ENCODE results near the gene FAM200A.
"Not testable (repeated sequence)": the region's sequence is repeated elsewhere in the genome, so short reads cannot be mapped to it uniquely, and the experiment has no call there.

The FAM200A gene

DNA sequence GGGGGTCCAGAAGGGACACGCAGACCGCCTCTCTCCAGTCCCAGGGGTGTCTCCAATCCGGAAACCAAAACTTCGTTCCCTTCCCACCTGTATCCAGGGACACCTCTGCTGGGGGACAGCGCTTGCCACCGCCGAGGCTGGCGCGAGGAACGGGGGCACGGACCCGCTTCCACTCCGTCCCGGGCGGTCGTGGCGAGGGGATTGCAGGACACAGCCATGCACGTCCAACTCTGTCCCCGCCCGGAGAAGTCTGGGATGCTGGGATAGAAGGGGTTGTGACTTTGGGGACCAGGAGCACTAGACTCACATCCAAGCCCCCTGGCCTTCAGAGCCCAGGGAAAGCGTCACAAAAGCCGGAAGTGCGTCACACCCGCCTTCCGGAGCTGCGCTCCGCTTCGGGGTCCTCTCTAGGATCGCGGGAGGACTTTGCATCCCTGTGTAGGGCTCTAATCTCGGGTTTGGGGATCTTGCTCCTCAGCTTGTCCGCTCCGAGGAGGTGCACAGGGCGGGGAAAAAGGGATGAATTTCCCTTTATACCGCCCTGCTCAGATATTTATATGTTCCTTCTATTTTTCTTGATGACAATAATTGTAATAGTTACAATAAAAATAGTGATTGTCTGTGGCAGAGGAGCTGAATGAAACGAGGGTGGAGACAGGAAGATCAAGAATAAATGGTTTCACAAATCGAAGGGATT is at the start of gene FAM200A:
Gene FAM200A, minus strand, starts transcription at position 348 of the 697 bp plus-strand sequence. CDS start 3,707 bp downstream, outside the sequence.
- peak; percentile 94 to 98 for DNase-seq

DNA sequence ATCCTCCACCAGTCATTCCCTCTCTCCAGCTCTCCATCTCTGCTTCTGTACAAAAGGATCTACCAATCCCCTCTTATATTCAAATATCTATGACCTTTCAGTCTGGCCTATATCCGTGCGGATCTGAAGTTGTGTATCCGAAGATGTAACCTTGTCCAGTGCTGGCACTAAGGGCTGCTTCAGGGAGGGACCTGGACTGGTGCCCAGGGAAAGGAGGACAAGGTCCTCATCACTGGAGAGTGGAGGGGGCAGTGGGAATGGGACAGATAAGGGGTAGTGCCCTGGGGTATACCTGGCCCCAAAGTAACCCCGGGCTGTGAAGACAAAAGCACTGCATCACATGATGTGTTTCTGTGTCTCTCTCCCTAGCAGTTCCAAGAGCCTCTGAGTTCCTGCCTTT is 47.9 kb upstream of the FAM200A start:
- DNase-seq = no peak

- no peak for DNase-seq
Measured at GRCh38 chr7:99597762-99598501, 46.0 kb upstream of the FAM200A start, which contains the start of gene TMEM225B. Gene TMEM225B (plus strand): TSS chr7:99598267. CDS start chr7:99604389, 6,122 bp downstream.

DNA sequence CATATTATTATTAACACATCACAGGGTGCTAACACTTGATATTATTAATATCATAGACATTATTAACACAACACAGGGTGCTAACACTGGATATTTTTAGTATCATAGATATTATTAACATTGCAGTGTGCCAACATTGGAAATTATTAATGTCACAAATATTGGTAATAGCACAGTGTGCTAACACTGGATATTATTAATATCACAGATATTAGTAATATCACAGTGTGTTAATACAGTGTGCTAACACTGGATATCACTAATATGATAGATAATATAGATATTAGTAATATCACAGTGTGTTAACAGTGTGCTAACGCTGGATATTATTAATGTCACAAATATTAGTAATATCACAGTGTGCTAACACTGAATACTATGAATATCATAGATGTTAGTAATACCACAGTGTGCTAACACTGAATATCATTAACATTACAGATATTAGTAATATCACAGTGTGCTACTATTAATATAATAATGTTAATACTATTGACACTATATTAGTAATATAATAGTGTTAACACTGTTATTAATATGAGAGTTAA is 44.6 kb upstream of the FAM200A start:
- DNase-seq = no peak

GRCh38 chr7:99594948-99595745 is 43.2 kb upstream of the FAM200A start:
- no peak for DNase-seq

DNA sequence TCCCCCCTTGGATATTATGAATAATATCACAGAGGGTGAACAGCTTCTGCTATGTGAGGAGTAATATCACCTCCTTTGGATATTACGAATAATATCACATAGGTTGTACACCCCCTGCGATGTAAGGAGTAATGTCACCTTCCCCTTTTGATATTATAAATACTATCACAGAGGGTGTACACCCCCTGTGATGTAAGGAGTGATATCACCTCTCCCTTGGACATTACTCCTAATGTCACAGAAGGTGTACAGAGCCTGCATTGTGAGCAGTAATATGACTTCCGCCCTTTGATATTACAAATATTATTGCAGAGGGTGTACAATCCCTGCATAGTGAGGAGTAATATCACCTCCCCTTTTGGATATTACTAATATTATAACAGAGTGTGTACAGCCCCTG is 37.0 kb upstream of the FAM200A start:
- DNase-seq = no peak

DNA sequence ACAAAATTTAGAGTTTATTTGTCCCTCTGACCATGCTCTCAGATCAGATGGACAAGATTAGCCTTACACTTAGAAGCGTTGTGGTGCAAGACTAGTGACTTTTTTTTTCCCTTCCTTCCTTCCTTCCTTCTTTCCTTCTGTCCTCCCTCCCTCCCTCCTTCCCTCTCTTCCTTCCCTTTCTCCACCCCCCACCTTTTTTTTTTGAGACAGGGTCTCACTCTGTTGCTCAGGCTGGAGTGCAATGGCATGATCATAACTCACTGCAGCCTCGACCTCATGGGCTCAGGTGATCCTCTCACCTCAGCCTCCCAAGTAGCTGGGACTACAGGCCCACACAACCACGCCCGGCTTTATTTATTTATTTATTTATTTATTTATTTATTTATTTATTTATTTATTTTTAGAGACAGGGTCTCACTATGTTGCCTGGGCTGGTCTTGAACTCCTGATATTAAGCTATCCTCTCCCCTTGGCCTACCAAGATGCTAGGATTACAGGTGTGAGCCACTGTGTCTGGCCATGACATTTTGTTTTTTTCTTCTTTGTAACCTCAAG is 28.9 kb upstream of the FAM200A start:
- not testable (repeated sequence) for DNase-seq

- peak; percentile 51 to 68 for DNase-seq
Measured at GRCh38 chr7:99579956-99580777, 28.3 kb upstream of the FAM200A start.

- DNase-seq = no peak
Measured at GRCh38 chr7:99579281-99579955, 27.5 kb upstream of the FAM200A start.

- DNase-seq = no peak
Measured at GRCh38 chr7:99576251-99576650, 24.3 kb upstream of the FAM200A start.

DNA sequence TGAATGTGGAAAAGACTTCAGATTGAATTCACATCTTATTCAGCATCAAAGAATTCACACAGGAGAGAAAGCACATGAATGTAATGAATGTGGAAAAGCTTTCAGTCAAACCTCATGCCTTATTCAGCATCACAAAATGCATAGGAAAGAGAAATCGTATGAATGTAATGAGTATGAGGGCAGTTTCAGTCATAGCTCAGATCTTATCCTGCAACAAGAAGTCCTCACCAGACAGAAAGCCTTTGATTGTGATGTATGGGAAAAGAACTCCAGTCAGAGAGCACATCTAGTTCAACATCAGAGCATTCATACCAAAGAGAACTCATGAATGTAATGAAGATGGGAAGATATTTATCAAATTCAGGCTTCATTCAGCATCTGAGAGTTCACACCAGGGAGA is 21.3 kb upstream of the FAM200A start:
- no peak for DNase-seq

GRCh38 chr7:99571768-99572167 is 19.9 kb upstream of the FAM200A start:
- no peak for DNase-seq

DNA sequence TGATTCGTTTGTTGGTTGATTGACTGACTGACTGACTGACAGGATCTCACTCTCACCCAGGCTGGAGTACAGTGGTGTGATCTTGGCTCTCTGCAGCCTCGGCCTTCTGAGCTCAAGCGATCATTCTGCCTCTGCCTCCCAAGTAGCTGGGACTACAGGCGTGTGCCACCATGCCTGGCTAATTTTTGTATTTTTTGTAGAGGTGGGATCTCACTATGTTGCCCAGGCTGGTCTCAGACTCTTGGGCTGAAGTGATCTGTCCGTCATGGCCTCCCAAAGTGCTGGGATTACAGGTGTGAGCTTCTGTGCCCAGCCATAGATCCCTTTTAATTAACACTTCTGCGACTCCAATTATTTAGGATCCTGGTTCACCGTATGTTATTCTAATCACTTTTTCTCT is 16.9 kb upstream of the FAM200A start:
- not testable (repeated sequence) for DNase-seq

DNA sequence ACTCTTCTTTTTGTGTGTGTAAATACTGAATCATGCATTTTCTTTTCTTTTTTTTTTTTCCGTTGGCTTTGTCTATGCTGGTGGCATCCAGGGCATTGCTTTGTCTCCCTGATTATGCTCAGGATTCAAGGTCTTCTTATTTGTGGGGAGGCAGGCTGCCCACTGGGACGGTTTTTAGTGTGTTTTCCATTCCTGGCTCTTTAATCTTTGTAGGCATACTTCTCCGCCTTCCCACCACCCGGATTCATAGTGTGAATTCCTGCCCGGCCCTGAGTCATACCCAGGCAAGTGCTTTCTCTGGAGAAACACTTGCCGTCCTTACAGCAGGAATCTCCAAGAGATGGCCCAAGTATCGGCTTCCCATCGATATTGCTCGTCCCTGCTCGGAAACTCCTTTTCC is 11.7 kb upstream of the FAM200A start:
- no peak for DNase-seq

GRCh38 chr7:99562832-99563231 is 10.9 kb upstream of the FAM200A start:
- no peak for DNase-seq

DNA sequence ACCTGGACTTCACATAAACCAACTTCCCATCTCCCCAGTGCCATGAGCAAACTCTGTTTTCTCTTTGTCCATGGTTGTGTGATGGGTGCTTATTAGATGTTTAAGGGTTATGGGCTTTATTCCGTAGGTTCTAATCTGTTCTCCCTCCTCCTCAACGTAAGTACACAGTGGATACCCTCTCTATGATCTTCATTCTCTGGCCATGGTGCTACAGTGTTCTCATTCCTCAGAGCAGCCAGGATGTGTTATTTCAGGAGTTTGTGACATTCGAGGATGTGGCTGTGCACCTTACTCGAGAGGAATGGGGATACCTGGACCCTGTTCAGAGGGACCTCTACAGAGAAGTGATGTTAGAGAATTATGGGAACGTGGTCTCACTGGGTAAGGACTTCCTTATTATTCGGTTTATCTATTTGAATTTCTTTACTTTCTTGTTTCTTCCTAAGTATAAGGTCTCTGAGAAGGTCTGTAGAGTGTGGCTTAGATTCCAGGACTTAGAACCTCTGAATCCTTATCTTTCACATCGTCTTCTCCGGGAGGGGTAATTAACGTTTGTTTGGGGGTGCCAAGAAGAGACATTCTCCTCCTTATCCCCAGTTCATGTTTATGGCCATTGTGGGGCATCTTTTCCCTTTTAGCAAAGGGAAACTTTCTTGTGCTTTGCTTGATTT is 10.3 kb upstream of the FAM200A start:
- DNase-seq = no peak

GRCh38 chr7:99561737-99562051 is 9.8 kb upstream of the FAM200A start:
- DNase-seq = no peak

- DNase-seq = no peak
Measured at GRCh38 chr7:99560834-99561736, 9.2 kb upstream of the FAM200A start.

DNA sequence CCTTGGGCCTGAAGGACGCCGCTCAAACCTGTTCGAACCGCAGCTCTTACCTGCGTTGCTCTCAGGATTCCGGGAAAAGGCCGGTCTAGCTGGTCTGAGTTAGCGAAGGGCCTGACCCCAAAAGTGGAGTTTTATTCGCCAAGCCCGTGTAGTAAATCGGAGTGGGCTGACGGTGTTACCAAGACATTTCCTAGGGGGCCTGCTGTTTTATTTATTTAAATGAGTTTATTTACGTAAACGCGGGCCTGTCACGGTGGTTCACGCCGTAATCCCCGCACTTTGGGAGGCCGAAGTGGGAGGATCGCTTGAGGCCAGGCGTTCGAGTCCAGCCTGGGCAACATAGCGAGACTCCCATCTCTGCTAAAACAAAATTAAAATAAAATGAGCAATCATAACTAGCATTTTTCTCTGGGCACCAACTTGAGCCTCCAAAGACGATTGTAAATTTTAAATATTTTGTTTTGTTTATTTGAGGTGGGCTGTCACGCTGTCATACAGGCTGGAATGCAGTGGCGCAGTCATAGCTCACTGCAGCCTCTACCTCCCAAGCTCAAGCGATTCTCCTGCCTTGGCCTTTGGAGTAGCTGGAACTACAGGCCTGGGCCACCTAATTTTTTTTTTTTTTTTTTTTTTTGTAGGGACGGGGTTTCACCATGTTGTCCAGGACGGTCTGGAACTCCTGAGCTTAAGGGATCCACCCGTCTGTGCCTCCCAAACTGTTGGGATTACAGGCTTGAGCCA is 7.4 kb upstream of the FAM200A start:
- no peak for DNase-seq

All from NCI-H2081 (cell line).